Measurements from ENCODE around the gene PCSK6.

DNA sequence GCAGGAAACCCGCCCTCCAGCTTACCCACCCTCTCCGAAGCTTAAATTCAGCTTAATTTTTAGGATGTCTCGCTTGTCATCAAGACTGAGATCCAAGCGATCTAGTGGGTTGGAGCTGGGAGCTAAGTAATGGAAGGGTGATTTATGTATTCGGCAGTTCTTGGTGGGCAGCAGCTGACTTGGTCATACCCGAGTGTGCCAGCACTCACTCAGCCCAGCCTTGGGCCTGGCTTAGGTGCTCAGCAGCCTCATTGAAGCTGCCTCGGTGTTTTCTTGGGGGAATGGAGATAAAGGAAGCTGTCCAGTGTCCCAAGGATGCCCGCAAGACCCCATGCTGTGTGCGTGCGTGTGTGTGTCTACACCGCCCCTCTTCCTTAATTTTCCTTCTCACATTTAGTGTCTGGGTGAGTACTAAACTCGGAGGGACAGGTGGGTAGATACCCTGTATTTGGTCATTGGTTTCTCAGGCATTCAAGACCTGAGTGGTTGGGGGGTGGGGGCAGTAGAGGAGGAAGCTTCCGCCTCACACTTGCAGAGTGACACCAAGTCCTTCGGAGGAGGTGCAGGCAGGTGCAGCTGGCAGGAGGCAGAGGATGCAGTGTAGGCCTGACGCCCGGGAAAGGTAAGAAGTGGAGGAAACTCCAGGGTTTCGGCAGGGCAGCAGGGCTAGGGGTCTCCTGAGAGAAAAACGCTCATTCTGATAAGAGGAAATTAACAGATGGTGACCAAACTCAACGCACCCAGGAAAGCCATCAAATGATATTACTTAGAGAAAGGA lies 92.8 kb downstream of the PCSK6 start:
- TF ChIP-seq, protein P1, sequence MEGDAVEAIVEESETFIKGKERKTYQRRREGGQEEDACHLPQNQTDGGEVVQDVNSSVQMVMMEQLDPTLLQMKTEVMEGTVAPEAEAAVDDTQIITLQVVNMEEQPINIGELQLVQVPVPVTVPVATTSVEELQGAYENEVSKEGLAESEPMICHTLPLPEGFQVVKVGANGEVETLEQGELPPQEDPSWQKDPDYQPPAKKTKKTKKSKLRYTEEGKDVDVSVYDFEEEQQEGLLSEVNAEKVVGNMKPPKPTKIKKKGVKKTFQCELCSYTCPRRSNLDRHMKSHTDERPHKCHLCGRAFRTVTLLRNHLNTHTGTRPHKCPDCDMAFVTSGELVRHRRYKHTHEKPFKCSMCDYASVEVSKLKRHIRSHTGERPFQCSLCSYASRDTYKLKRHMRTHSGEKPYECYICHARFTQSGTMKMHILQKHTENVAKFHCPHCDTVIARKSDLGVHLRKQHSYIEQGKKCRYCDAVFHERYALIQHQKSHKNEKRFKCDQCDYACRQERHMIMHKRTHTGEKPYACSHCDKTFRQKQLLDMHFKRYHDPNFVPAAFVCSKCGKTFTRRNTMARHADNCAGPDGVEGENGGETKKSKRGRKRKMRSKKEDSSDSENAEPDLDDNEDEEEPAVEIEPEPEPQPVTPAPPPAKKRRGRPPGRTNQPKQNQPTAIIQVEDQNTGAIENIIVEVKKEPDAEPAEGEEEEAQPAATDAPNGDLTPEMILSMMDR (IDR thresholded peaks at IDR 0.05) = no peak
- TF ChIP-seq TCF7L2 (IDR thresholded peaks at IDR 0.05; ENCODE audit: low read depth, low read length) (no peak), POLR2AphosphoS5 (IDR thresholded peaks at IDR 0.05; ENCODE audit: low read depth, low read length) (no peak)

Measured in Panc1 (cell line).